ENCODE data around the gene TRIM65. TPM values are rescaled to one million over a fixed set of nuclear protein-coding genes. Genes with fewer than 3 reads are reported as not detected.

The TRIM65 gene
- total and polyA plus RNA-seq, 2 of the 13 experiments (the other 11 are each of a cell fraction or from before 2014, with no cell fraction given) = 10.3 to 22.4 TPM

DNA sequence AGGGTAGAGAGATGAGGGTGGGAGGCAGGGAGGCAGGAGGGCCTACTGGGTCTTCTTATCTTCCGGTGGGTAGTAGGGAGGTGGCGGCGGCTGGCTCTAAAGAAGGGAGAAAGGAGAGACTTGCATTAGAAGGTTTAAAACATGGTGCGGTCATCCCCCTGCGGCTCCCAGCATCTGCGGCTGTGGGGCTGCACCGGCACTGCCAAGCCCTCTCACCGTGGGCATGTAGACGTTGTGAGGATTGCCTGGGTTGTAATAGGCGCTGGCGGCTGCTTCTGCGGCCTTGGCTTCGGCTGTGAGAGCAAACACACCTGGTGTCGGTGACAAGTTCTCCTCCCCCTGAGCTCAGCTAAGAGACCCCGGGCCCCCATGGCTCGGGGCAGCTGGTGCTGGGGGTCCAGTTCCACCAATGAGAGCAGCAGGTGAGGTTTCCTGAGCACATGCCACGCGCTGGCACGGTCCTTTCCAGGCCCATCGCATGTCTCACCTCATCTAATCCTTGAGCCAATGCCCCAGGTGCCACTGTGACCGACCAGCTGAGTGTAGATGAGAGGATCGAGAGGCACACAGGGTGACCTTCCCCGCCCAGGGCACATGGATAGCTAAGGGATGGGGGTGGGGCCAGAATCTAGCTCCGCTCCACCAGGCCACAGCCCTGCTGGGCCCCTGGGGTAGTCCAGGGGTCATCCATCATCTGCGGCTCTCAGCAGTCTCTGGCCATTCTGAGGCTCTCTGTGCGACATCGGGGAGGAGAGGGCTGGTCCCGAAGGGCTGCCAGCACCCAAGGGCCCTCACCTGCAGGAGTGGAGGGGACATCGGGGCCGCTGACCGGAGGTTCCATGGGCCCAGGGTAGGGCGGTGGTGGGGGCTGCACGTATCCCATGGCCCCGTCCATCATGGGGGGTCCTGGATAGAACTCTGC, 49.8 kb downstream of the TRIM65 start (continued):
- TF ChIP-seq, protein P1, sequence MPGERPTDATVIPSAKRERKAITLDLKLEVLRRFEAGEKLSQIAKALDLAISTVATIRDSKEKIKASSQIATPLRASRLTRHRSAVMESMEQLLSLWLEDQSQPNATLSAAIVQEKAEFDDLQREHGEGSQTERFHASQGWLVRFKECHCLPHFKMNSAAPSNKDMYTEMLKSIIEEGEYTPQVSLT (CRISPR knock-in tag; IDR thresholded peaks at IDR 0.05; ENCODE audit: borderline replicate concordance, low read depth) = no peak; the same call in 1 of the 2 replicates
- TF ChIP-seq ZNF772 (CRISPR knock-in tag; IDR thresholded peaks at IDR 0.05) = peak; percentile 96
- TF ChIP-seq, protein P2, sequence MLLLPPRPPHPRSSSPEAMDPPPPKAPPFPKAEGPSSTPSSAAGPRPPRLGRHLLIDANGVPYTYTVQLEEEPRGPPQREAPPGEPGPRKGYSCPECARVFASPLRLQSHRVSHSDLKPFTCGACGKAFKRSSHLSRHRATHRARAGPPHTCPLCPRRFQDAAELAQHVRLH (CRISPR knock-in tag; IDR thresholded peaks at IDR 0.05; ENCODE audit: borderline replicate concordance, low read depth) = peak; percentile 84; the same call in 1 of the 2 replicates
- TF ChIP-seq, protein P3, sequence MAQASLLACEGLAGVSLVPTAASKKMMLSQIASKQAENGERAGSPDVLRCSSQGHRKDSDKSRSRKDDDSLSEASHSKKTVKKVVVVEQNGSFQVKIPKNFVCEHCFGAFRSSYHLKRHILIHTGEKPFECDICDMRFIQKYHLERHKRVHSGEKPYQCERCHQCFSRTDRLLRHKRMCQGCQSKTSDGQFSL (CRISPR knock-in tag; IDR thresholded peaks at IDR 0.05) = no peak
- TF ChIP-seq, protein P4, sequence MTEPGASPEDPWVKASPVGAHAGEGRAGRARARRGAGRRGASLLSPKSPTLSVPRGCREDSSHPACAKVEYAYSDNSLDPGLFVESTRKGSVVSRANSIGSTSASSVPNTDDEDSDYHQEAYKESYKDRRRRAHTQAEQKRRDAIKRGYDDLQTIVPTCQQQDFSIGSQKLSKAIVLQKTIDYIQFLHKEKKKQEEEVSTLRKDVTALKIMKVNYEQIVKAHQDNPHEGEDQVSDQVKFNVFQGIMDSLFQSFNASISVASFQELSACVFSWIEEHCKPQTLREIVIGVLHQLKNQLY (CRISPR knock-in tag; IDR thresholded peaks at IDR 0.05) = peak; percentile 66; the same call in 1 of the 2 replicates
- TF ChIP-seq, protein P5, sequence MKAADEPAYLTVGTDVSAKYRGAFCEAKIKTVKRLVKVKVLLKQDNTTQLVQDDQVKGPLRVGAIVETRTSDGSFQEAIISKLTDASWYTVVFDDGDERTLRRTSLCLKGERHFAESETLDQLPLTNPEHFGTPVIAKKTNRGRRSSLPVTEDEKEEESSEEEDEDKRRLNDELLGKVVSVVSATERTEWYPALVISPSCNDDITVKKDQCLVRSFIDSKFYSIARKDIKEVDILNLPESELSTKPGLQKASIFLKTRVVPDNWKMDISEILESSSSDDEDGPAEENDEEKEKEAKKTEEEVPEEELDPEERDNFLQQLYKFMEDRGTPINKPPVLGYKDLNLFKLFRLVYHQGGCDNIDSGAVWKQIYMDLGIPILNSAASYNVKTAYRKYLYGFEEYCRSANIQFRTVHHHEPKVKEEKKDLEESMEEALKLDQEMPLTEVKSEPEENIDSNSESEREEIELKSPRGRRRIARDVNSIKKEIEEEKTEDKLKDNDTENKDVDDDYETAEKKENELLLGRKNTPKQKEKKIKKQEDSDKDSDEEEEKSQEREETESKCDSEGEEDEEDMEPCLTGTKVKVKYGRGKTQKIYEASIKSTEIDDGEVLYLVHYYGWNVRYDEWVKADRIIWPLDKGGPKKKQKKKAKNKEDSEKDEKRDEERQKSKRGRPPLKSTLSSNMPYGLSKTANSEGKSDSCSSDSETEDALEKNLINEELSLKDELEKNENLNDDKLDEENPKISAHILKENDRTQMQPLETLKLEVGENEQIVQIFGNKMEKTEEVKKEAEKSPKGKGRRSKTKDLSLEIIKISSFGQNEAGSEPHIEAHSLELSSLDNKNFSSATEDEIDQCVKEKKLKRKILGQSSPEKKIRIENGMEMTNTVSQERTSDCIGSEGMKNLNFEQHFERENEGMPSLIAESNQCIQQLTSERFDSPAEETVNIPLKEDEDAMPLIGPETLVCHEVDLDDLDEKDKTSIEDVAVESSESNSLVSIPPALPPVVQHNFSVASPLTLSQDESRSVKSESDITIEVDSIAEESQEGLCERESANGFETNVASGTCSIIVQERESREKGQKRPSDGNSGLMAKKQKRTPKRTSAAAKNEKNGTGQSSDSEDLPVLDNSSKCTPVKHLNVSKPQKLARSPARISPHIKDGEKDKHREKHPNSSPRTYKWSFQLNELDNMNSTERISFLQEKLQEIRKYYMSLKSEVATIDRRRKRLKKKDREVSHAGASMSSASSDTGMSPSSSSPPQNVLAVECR (CRISPR knock-in tag; IDR thresholded peaks at IDR 0.05; ENCODE audit: borderline replicate concordance) = peak; percentile 92
- TF ChIP-seq ZNF256 (CRISPR knock-in tag; conservative IDR thresholded peaks at IDR 0.05) = peak; percentile 96
- TF ChIP-seq, protein P6, sequence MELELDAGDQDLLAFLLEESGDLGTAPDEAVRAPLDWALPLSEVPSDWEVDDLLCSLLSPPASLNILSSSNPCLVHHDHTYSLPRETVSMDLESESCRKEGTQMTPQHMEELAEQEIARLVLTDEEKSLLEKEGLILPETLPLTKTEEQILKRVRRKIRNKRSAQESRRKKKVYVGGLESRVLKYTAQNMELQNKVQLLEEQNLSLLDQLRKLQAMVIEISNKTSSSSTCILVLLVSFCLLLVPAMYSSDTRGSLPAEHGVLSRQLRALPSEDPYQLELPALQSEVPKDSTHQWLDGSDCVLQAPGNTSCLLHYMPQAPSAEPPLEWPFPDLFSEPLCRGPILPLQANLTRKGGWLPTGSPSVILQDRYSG (CRISPR knock-in tag; IDR thresholded peaks at IDR 0.05) = no peak
- TF ChIP-seq NFE2 (CRISPR knock-in tag; IDR thresholded peaks at IDR 0.05) = no peak
- peak; percentile 68; the same call in 1 of the 2 replicates for TF ChIP-seq IRF2 (CRISPR knock-in tag; IDR thresholded peaks at IDR 0.05)
- TF ChIP-seq, protein P7, sequence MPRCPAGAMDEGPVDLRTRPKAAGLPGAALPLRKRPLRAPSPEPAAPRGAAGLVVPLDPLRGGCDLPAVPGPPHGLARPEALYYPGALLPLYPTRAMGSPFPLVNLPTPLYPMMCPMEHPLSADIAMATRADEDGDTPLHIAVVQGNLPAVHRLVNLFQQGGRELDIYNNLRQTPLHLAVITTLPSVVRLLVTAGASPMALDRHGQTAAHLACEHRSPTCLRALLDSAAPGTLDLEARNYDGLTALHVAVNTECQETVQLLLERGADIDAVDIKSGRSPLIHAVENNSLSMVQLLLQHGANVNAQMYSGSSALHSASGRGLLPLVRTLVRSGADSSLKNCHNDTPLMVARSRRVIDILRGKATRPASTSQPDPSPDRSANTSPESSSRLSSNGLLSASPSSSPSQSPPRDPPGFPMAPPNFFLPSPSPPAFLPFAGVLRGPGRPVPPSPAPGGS (CRISPR knock-in tag; IDR thresholded peaks at IDR 0.05) = peak; percentile 68; the same call in 1 of the 2 replicates
- TF ChIP-seq AKAP8 (CRISPR knock-in tag; IDR thresholded peaks at IDR 0.05) = peak; percentile 89
- no peak; the same call in 1 of the 2 replicates for TF ChIP-seq NFIC (IDR thresholded peaks at IDR 0.05; ENCODE audit: low read length)
- TF ChIP-seq EEA1 (CRISPR knock-in tag; IDR thresholded peaks at IDR 0.05; ENCODE audit: borderline replicate concordance) = no peak
- TF ChIP-seq, protein P8, sequence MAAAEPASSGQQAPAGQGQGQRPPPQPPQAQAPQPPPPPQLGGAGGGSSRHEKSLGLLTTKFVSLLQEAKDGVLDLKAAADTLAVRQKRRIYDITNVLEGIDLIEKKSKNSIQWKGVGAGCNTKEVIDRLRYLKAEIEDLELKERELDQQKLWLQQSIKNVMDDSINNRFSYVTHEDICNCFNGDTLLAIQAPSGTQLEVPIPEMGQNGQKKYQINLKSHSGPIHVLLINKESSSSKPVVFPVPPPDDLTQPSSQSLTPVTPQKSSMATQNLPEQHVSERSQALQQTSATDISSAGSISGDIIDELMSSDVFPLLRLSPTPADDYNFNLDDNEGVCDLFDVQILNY (CRISPR knock-in tag; conservative IDR thresholded peaks at IDR 0.05) = no peak; the same call in 1 of the 2 replicates
- TF ChIP-seq, protein P9, sequence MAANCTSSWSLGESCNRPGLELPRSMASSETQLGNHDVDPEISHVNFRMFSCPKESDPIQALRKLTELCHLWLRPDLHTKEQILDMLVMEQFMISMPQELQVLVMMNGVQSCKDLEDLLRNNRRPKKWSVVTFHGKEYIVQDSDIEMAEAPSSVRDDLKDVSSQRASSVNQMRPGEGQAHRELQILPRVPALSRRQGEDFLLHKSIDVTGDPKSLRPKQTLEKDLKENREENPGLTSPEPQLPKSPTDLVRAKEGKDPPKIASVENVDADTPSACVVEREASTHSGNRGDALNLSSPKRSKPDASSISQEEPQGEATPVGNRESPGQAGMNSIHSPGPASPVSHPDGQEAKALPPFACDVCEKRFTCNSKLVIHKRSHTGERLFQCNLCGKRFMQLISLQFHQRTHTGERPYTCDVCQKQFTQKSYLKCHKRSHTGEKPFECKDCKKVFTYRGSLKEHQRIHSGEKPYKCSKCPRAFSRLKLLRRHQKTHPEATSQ (CRISPR knock-in tag; IDR thresholded peaks at IDR 0.05; ENCODE audit: borderline replicate concordance) = peak; percentile 75; the same call in 1 of the 2 replicates

Measured in HepG2 (cell line).